Measurements from ENCODE around the gene AP1AR. TPM values are rescaled to one million over a fixed set of nuclear protein-coding genes. Genes with fewer than 3 reads are reported as not detected.

The AP1AR gene
- total RNA-seq, 4 donors from 2014 or later = 13.2 to 22.6 (median 15.3) TPM

GRCh38 chr4:112270640-112271421, 39.2 kb downstream of the AP1AR start:
- ATAC-seq (ENCODE audit: low FRiP score) = no peak
- TF ChIP-seq CTCF (IDR thresholded peaks at IDR 0.05) = no peak
- DNase-seq (ENCODE audit: low spot score) = no peak

GRCh38 chr4:112272292-112272691, 40.7 kb downstream of the AP1AR start:
- DNase-seq (ENCODE audit: low spot score) = no peak
- ATAC-seq (ENCODE audit: low FRiP score) = no peak

GRCh38 chr4:112274959-112275358, 43.4 kb downstream of the AP1AR start:
- DNase-seq (ENCODE audit: low spot score) = no peak
- no peak for TF ChIP-seq CTCF (IDR thresholded peaks at IDR 0.05)
- no peak for ATAC-seq (ENCODE audit: low FRiP score)

More at GRCh38 chr4:112272292-112272691, 40.7 kb downstream of the AP1AR start:
- no peak for TF ChIP-seq CTCF (IDR thresholded peaks at IDR 0.05)

GRCh38 chr4:112276113-112276512, 44.5 kb downstream of the AP1AR start:
- DNase-seq (ENCODE audit: low spot score) (no peak), ATAC-seq (ENCODE audit: low FRiP score) (no peak)
- TF ChIP-seq CTCF (IDR thresholded peaks at IDR 0.05) = no peak

GRCh38 chr4:112277220-112277619, 45.6 kb downstream of the AP1AR start:
- DNase-seq (ENCODE audit: low spot score) (no peak), ATAC-seq (ENCODE audit: low FRiP score) (no peak)
- no peak for TF ChIP-seq CTCF (IDR thresholded peaks at IDR 0.05)

- no peak for ATAC-seq (ENCODE audit: low FRiP score)
- TF ChIP-seq CTCF (IDR thresholded peaks at IDR 0.05) = no peak
- DNase-seq (ENCODE audit: low spot score) = no peak
Observed at GRCh38 chr4:112277705-112278448, 46.3 kb downstream of the AP1AR start.
